HTERT RPE-1 (cell line): ENCODE measurements around the gene RFTN2.
"Not testable (repeated sequence)": the region's sequence is repeated elsewhere in the genome, so short reads cannot be mapped to it uniquely, and the experiment has no call there.

Source experiments
- in situ Hi-C: fragments of 300-500 bp; cut with MboI; formaldehyde crosslinking; loops from 4 replicates; pipeline ENCODE4 v1.14.3; 2020; ENCODE audit warnings: low sequenced_read_pairs

Gene RFTN2

GRCh38 chr2:197675711-197676188 is 363 bp upstream of the RFTN2 start:
- in situ Hi-C loops, result no loop called here

GRCh38 chr2:197674591-197674990 is 796 bp downstream of the RFTN2 start:
- in situ Hi-C loops, result no loop called here

GRCh38 chr2:197674060-197674459 is 1.3 kb downstream of the RFTN2 start:
- in situ Hi-C loops, result no loop called here

- in situ Hi-C loops, result no loop called here
These were observed 1.8 kb downstream of the RFTN2 start for GRCh38 chr2:197673606-197674005.

- in situ Hi-C loops, result no loop called here
These were observed 2.3 kb downstream of the RFTN2 start for GRCh38 chr2:197673106-197673505.

- in situ Hi-C loops, result no loop called here
These were observed 3.0 kb downstream of the RFTN2 start for GRCh38 chr2:197672371-197672893.

- in situ Hi-C loops, result no loop called here
These were observed 6.3 kb downstream of the RFTN2 start for GRCh38 chr2:197669077-197669476.

GRCh38 chr2:197668296-197668695 is 7.1 kb downstream of the RFTN2 start:
- in situ Hi-C loops, result no loop called here

- in situ Hi-C loops, result no loop called here
These were observed 9.1 kb downstream of the RFTN2 start for GRCh38 chr2:197666277-197666676.

GRCh38 chr2:197661626-197662025 is 13.8 kb downstream of the RFTN2 start:
- in situ Hi-C loops, result no loop called here

- in situ Hi-C loops, result no loop called here
These were observed 17.8 kb downstream of the RFTN2 start for GRCh38 chr2:197657562-197657961.

GRCh38 chr2:197647961-197648690 is 27.3 kb downstream of the RFTN2 start:
- in situ Hi-C loops, result no loop called here

GRCh38 chr2:197641666-197642065 is 33.7 kb downstream of the RFTN2 start:
- in situ Hi-C loops, result no loop called here

GRCh38 chr2:197640571-197641122 is 34.7 kb downstream of the RFTN2 start:
- in situ Hi-C loops, result not testable (repeated sequence)

GRCh38 chr2:197633109-197633657 is 42.2 kb downstream of the RFTN2 start:
- in situ Hi-C loops, result no loop called here

GRCh38 chr2:197628043-197628500 is 47.3 kb downstream of the RFTN2 start:
- in situ Hi-C loops, result no loop called here

GRCh38 chr2:197626965-197627625 is 48.3 kb downstream of the RFTN2 start:
- in situ Hi-C loops, result no loop called here

GRCh38 chr2:197620133-197620532 is 55.3 kb downstream of the RFTN2 start:
- in situ Hi-C loops, result no loop called here

- in situ Hi-C loops, result no loop called here
These were observed 60.3 kb downstream of the RFTN2 start for GRCh38 chr2:197615016-197615652.

GRCh38 chr2:197614532-197614931 is 60.9 kb downstream of the RFTN2 start:
- in situ Hi-C loops, result no loop called here

GRCh38 chr2:197613509-197613987 is 61.8 kb downstream of the RFTN2 start:
- in situ Hi-C loops, result no loop called here
